SK-N-SH treated with all-trans-retinoic acid at 6 μM for 48 hours (cell line): ENCODE measurements around the gene BTG4.

Experiments used
- ATAC-seq: fragments of 200-7000 bp; cut with Tn5 transposase; 3 replicates; pipeline ENCODE4 v1.9.1; 2020; ENCODE audit warnings: mild to moderate bottlenecking, moderate library complexity
- ARNTL ChIP-seq: fragments of 450-650 bp; formaldehyde crosslinking; IDR thresholded peaks from 2 replicates; pipeline ENCODE4 v1.5.0; 2020; ENCODE audit warnings: low read depth, mild to moderate bottlenecking, moderate library complexity, borderline replicate concordance
- BACH2 ChIP-seq: fragments of 250-450 bp; sonication (Bioruptor Pico); IDR thresholded peaks from 2 replicates; pipeline ENCODE4 v1.9.0; 2021; ENCODE audit warnings: mild to moderate bottlenecking, borderline replicate concordance
- CSDC2 ChIP-seq: fragments of 250-450 bp; sonication (Bioruptor Pico); IDR thresholded peaks from 2 replicates; pipeline ENCODE4 v1.5.0; 2020; ENCODE audit warnings: mild to moderate bottlenecking, moderate library complexity
- ESRRG ChIP-seq: fragments of 250-450 bp; sonication (Bioruptor Pico); IDR thresholded peaks from 2 replicates; pipeline ENCODE4 v1.6.1; 2021; ENCODE audit warnings: mild to moderate bottlenecking
- GLIS3 ChIP-seq: fragments of 250-450 bp; sonication (Bioruptor Pico); IDR thresholded peaks from 2 replicates; pipeline ENCODE4 v1.5.0; 2020; ENCODE audit warnings: mild to moderate bottlenecking, moderate library complexity
- ISL1 ChIP-seq: fragments of 250-450 bp; sonication (Bioruptor Pico); IDR thresholded peaks from 2 replicates; pipeline ENCODE4 v2.1.2; 2022; ENCODE audit warnings: mild to moderate bottlenecking, moderate library complexity
- OSR1 ChIP-seq: fragments of 250-450 bp; sonication (Bioruptor Pico); IDR thresholded peaks from 2 replicates; pipeline ENCODE4 v1.8.0; 2022; ENCODE audit warnings: moderate library complexity, mild to moderate bottlenecking, inconsistent platforms
- PATZ1 ChIP-seq: fragments of 250-450 bp; sonication (Bioruptor Pico); IDR thresholded peaks from 2 replicates; pipeline ENCODE4 v1.8.0; 2020; ENCODE audit warnings: mild to moderate bottlenecking, moderate library complexity, borderline replicate concordance
- PPARA ChIP-seq: fragments of 250-450 bp; sonication (Bioruptor Pico); IDR thresholded peaks from 2 replicates; pipeline ENCODE4 v1.5.0; 2020; ENCODE audit warnings: mild to moderate bottlenecking, borderline replicate concordance
- TOX ChIP-seq: fragments of 250-450 bp; sonication (Bioruptor Pico); IDR thresholded peaks from 2 replicates; pipeline ENCODE4 v1.8.0; 2021; ENCODE audit warnings: mild to moderate bottlenecking, moderate library complexity, borderline replicate concordance
- TSHZ2 ChIP-seq: fragments of 250-450 bp; sonication (Bioruptor Pico); IDR thresholded peaks from 2 replicates; pipeline ENCODE4 v1.5.0; 2020; ENCODE audit warnings: mild to moderate bottlenecking, moderate library complexity
- ZC3H10 ChIP-seq: fragments of 250-450 bp; sonication (Bioruptor Pico); IDR thresholded peaks from 2 replicates; pipeline ENCODE4 v1.5.1; 2021; ENCODE audit warnings: mild to moderate bottlenecking, moderate library complexity
- ZFP3 ChIP-seq: fragments of 250-450 bp; sonication (Bioruptor Pico); IDR thresholded peaks from 2 replicates; pipeline ENCODE4 v1.5.0; 2020; ENCODE audit warnings: mild to moderate bottlenecking, moderate library complexity
- ZNF565 ChIP-seq: fragments of 450-650 bp; formaldehyde crosslinking; conservative IDR thresholded peaks from 2 replicates; pipeline ENCODE4 v1.5.0; 2020; ENCODE audit warnings: low read depth, mild to moderate bottlenecking, moderate library complexity
- ZNF70 ChIP-seq: fragments of 450-650 bp; formaldehyde crosslinking; IDR thresholded peaks from 2 replicates; pipeline ENCODE4 v1.5.0; 2020; ENCODE audit warnings: mild to moderate bottlenecking, moderate library complexity
- ZNF8 ChIP-seq: fragments of 450-650 bp; formaldehyde crosslinking; IDR thresholded peaks from 2 replicates; pipeline ENCODE4 v1.5.0; 2020; ENCODE audit warnings: mild to moderate bottlenecking, moderate library complexity
- TF ChIP-seq, protein P1 (sequence below): fragments of 250-450 bp; sonication (Bioruptor Pico); IDR thresholded peaks from 2 replicates; pipeline ENCODE4 v1.8.0; 2021; ENCODE audit warnings: low read depth, mild to moderate bottlenecking, moderate library complexity, borderline replicate concordance
- TF ChIP-seq, protein P2 (sequence below): fragments of 250-450 bp; sonication (Bioruptor Pico); IDR thresholded peaks from 2 replicates; pipeline ENCODE4 v1.5.1; 2020; ENCODE audit warnings: low read depth, mild to moderate bottlenecking, moderate library complexity

The BTG4 gene

GRCh38 chr11:111450480-111451320 is 61.5 kb downstream of the BTG4 start:
- no peak for TF ChIP-seq PPARA (CRISPR knock-in tag)
- no peak for TF ChIP-seq ZNF8
- TF ChIP-seq, protein P1, sequence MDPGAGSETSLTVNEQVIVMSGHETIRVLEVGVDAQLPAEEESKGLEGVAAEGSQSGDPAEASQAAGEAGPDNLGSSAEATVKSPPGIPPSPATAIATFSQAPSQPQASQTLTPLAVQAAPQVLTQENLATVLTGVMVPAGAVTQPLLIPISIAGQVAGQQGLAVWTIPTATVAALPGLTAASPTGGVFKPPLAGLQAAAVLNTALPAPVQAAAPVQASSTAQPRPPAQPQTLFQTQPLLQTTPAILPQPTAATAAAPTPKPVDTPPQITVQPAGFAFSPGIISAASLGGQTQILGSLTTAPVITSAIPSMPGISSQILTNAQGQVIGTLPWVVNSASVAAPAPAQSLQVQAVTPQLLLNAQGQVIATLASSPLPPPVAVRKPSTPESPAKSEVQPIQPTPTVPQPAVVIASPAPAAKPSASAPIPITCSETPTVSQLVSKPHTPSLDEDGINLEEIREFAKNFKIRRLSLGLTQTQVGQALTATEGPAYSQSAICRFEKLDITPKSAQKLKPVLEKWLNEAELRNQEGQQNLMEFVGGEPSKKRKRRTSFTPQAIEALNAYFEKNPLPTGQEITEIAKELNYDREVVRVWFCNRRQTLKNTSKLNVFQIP = no peak
- TF ChIP-seq ESRRG (CRISPR knock-in tag) = no peak
- no peak for TF ChIP-seq BACH2 (CRISPR knock-in tag)
- TF ChIP-seq ZC3H10 (CRISPR knock-in tag) = no peak
- TF ChIP-seq, protein P2, sequence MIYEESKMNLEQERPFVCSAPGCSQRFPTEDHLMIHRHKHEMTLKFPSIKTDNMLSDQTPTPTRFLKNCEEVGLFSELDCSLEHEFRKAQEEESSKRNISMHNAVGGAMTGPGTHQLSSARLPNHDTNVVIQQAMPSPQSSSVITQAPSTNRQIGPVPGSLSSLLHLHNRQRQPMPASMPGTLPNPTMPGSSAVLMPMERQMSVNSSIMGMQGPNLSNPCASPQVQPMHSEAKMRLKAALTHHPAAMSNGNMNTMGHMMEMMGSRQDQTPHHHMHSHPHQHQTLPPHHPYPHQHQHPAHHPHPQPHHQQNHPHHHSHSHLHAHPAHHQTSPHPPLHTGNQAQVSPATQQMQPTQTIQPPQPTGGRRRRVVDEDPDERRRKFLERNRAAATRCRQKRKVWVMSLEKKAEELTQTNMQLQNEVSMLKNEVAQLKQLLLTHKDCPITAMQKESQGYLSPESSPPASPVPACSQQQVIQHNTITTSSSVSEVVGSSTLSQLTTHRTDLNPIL (CRISPR knock-in tag) = no peak
- TF ChIP-seq ZFP3 (CRISPR knock-in tag) = no peak
- TF ChIP-seq ISL1 (CRISPR knock-in tag) = no peak
- no peak for TF ChIP-seq ZNF565 (CRISPR knock-in tag)
- TF ChIP-seq TOX (CRISPR knock-in tag) = no peak
- no peak for TF ChIP-seq TSHZ2 (CRISPR knock-in tag)
- TF ChIP-seq, all 23 proteins: peak for 0
- no peak for ATAC-seq

GRCh38 chr11:111449696-111450479 is 62.3 kb downstream of the BTG4 start:
- TF ChIP-seq ZNF565 (CRISPR knock-in tag) = no peak
- TF ChIP-seq OSR1 (CRISPR knock-in tag) = no peak
- no peak for TF ChIP-seq ZNF70 (CRISPR knock-in tag)
- TF ChIP-seq TSHZ2 (CRISPR knock-in tag) = no peak
- TF ChIP-seq, all 23 proteins: peak for 0
- no peak for ATAC-seq

DNA sequence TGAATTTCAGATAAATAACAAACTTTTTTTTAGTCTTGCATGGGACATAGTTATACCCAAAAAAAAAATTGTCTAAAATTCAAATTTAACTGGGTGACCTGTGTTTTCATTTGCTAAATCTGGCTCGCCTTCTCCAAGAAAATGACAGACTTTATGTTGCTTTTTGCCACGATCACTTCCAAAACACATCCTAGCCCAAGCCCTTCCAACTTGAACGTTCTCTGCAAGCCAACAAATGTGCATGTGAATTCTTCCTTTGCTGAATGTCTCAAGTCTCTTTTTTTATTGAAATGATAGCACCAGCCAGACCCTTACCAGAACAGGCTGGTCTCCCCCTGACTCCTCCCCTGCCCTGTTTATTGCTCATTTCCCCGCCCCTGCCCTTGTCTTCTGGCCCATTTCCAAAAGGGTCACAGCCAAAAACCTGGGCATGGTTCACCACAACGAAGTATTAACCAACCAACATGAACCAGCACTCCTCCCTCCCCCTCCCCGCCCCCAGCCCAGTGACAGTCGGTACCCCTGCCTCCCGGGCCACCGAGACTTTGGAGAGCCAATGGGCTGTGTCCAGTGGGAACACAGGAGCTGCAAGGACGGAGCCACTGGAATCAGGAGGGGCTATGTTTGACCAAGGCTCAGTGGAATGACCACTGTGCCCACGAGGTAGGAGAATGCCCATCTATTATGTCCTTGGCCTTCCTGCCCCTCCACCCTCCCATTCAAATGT is 63.2 kb downstream of the BTG4 start:
- ATAC-seq = no peak
- TF ChIP-seq ZFP3 (CRISPR knock-in tag) (no peak), ISL1 (CRISPR knock-in tag) (no peak), PPARA (CRISPR knock-in tag) (no peak), BACH2 (CRISPR knock-in tag) (no peak), ZNF8 (no peak), OSR1 (CRISPR knock-in tag) (no peak)

DNA sequence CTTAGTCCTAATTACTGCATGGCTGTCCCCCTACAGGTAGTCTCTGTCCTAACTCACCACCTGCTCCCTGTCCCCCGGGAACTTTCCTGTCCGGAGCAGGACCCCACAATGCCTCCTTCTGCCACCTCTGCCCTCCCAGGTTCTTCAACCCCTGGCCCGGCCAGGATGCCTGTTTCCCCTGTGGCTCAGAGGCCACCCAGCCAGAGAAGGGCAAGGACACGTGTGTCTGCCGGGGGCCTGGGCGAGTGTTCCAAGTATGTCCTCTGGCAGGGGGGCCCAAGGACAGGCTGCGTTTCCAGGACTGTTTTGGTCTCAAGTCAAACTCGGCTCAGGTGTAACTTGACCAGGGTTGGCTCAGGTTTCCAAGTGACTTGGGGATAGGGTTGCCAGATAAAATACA is 63.8 kb downstream of the BTG4 start:
- no peak for ATAC-seq
- TF ChIP-seq PPARA (CRISPR knock-in tag) (no peak), CSDC2 (CRISPR knock-in tag) (no peak), ARNTL (CRISPR knock-in tag) (no peak), ESRRG (CRISPR knock-in tag) (no peak), GLIS3 (no peak), OSR1 (CRISPR knock-in tag) (no peak), ZFP3 (CRISPR knock-in tag) (no peak), PATZ1 (no peak), BACH2 (CRISPR knock-in tag) (no peak), ZC3H10 (CRISPR knock-in tag) (no peak)
- TF ChIP-seq, protein P2 (CRISPR knock-in tag) = no peak
